GM21390 (cell line): Measurements from ENCODE around the gene TNFSF13.
A peak's percentile ranks its signal among the peaks of the same experiment; 100 is the strongest.

Source experiments
- ATAC-seq: cut with Tn5 transposase; IDR thresholded peaks from one replicate; pipeline ENCODE4 v1.9.1; 2021; ENCODE audit not compliant: unreplicated experiment

Gene TNFSF13

GRCh38 chr17:7574176-7574953 is 15.8 kb downstream of the TNFSF13 start:
- no peak for ATAC-seq

GRCh38 chr17:7575481-7575883 is 16.9 kb downstream of the TNFSF13 start:
- no peak for ATAC-seq

GRCh38 chr17:7575959-7576358 is 17.4 kb downstream of the TNFSF13 start:
- ATAC-seq, result no peak

- no peak for ATAC-seq
Measured at GRCh38 chr17:7576432-7576937, 17.9 kb downstream of the TNFSF13 start.

- ATAC-seq, result no peak
Measured at GRCh38 chr17:7577327-7578199, 19.0 kb downstream of the TNFSF13 start.

- peak; percentile 38 for ATAC-seq
Measured at GRCh38 chr17:7579001-7579833, 20.7 kb downstream of the TNFSF13 start, which contains the start of gene CD68. TSS of gene CD68 (plus strand) at chr17:7579638. CDS start at chr17:7579678, 40 bp downstream.

- no peak for ATAC-seq
Measured at GRCh38 chr17:7579834-7580603, 21.5 kb downstream of the TNFSF13 start.

- ATAC-seq, result no peak
Measured at GRCh38 chr17:7580604-7581575, 22.3 kb downstream of the TNFSF13 start.

GRCh38 chr17:7582396-7583252 is 24.1 kb downstream of the TNFSF13 start:
- no peak for ATAC-seq

- peak; percentile 57 for ATAC-seq
Measured at GRCh38 chr17:7583253-7584109, 24.9 kb downstream of the TNFSF13 start, which contains the start of gene MPDU1. TSS of gene MPDU1 (plus strand) at chr17:7583852. CDS start at chr17:7583863, 11 bp downstream.

GRCh38 chr17:7586673-7587419 is 28.3 kb downstream of the TNFSF13 start:
- no peak for ATAC-seq

GRCh38 chr17:7587420-7588151 is 29.0 kb downstream of the TNFSF13 start:
- ATAC-seq, result no peak

- ATAC-seq, result no peak
Measured at GRCh38 chr17:7588553-7589203, 30.1 kb downstream of the TNFSF13 start.

GRCh38 chr17:7589204-7589868 is 30.8 kb downstream of the TNFSF13 start:
- no peak for ATAC-seq
